NCI-H2227 (cell line): ENCODE data around the gene RNF123.
"Not testable (repeated sequence)": the region's sequence is repeated elsewhere in the genome, so short reads cannot be mapped to it uniquely, and the experiment has no call there.

Experiments used
- DNase-seq: peaks from one replicate; lab custom pipeline; 2025; ENCODE audit not compliant: unreplicated experiment; lab: John Stamatoyannopoulos, UW

RNF123 gene

GRCh38 chr3:49738067-49738713, 48.8 kb downstream of the RNF123 start:
- no peak for DNase-seq

GRCh38 chr3:49740427-49740826, 51.1 kb downstream of the RNF123 start:
- no peak for DNase-seq

DNA sequence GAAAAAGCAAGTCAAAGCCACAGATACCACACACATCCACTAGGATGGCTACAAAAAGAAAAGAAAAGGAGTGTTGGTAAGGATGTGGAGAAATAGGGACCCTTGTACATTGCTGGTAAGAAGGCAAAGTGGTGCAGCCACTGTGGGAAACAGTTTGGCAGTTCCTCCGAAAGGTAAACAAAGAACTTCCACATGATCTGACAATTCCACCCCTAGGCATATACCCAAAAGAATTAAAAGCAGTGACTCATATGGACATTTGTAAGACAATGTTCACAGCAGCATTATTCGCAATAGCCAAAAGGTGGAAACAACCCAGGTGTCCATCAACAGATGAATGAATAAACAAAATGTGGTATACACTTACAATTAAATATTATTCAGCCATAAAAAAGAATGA, 56.6 kb downstream of the RNF123 start:
- DNase-seq = no peak

DNA sequence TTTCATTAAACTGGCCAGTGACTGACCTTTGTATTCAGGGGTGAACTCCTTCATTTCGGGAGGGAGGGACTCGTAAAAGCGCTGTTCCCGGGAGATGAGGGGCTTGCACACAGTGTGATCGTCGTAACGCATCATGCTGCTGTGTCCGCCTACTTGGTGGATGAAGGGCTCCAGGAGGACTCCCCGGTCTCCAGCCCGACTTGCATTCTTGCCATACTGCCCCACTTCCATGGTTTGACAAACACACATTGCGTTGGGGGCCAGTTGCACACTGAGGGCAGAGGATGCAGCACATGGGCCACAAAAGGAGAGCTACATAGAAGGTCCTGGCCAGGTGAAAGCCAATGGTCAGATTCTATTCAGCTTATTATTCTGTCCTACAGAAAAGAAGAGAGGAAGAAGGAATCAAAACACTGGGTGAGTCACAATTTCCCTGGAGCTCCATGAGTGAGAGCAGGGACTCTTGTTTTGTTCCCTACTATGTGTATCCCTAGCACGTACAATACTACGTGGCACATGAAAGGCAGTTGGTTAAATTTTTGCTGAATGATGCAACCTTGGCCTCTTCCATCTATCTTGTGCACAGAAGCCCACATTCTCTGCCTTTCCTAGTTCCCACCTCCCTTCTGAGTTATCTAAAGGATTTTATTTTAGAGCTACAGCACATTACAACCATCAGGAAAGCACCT, 58.6 kb downstream of the RNF123 start:
- DNase-seq = no peak

- DNase-seq = not testable (repeated sequence)
Measured at GRCh38 chr3:49748874-49749273, 59.5 kb downstream of the RNF123 start.

DNA sequence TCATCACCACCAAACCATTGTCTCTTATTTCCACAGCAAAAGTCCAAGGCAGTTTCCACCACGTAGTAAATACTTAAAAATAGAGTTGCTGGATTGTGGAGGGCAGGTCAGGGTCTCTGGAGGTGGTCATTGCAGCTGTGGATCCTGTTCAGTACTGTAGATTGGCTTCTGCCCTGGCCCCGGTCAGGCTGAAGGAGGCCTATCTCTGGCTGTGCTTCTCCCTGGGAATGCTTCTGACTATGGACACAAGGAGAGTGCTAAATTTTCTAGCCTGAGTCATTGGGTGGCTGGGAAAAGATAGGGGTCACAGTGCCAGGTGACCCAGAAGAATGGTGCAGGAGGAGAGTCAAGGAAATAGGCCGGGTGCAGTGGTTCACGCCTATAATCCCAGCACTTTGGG, 60.7 kb downstream of the RNF123 start:
- DNase-seq = no peak

DNA sequence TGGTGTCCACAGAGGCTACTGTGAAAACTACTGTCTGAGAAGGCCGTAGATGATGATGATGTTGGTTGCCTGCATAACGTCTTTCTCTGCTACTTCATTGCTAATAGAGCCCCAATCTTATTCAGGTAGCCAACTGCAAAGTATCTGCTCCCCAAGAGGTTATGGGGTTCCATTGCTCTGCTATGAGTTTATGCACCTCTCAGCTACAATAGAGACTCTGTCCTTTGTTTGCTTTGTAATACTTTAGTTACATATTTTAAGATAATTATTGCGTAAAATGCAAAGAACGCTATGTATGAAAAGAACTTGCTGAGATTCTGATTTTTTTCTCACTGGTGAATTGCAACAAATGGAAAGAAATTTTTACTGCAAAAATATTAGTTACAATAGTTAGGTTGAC, 62.1 kb downstream of the RNF123 start:
- DNase-seq = no peak

GRCh38 chr3:49754536-49754935, 65.2 kb downstream of the RNF123 start:
- DNase-seq = no peak

DNA sequence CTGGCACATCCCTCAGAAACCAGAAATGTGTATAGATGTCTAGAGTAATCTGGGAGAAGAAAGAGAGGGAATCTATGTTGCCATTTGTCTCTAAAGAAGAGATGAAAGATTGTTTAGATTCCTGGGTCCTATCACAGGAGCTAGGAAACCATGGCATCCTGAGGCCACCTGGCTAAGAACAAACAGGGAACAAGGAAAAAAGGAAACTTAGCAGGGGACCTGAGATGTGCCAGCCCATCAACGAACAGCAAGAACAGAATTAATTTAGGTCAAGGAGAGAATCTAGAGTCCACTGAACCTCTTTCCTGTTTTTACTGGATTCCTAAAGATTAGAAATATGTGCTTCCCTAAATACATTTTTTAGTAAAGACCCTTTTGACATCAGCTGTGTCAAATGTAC, 66.7 kb downstream of the RNF123 start:
- DNase-seq = no peak

- no peak for DNase-seq
Measured at GRCh38 chr3:49757197-49757596, 67.8 kb downstream of the RNF123 start.

DNA sequence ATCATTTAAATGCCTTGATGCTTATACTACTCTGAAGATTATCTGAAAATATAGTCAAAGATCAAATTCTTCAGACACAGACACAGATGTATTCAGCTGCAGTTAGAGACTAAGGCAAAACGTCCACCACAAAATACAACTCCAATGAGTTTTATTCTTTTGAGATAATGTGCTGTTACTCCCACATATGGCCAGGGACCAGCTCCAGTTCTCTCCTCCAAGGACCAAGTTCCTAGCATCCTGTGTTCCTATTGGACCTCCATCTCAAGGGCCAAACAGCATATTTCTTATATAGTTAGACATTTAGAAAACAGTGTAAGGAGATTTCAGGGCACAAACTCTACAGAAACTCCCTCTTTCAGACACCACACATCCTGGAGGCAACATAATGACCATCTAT, 69.9 kb downstream of the RNF123 start:
- DNase-seq = no peak

DNA sequence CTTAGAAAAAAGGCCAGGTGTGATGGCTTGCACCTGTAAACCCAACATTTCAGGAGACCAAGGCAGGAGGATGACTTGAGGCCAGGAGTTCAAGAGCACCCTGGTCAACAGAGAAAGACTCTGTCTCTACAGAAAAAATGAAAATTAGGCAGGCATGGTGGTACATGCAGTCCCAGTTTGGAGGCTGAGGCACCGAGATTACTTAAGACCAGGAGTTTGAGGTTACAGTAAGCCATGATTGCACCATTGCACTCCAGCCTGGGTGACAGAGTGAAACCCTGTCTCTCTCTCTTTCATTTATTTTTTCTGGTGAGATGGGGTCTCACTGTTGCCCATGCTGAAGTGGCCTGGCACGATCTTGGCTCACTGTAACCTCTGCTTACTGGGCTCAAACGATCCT, 72.3 kb downstream of the RNF123 start:
- no peak for DNase-seq

DNA sequence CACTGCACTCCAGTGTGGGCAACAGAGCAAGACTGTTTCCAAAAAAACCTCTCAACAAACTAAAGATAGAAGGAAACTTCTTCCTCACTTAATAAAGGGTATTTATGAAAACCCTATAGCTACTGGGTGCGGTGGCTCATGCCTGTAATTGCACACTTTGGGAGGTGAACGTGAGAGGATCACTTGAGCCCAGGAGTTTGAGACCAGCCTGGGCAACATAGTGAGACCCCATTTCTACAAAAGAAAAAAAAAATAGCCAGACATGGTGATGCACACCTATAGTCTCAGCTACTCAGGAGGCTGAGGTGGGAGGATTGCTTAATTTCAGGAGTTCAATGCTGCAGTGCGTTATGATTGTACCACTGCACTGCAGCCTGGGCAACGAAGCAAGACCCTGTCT, 74.6 kb downstream of the RNF123 start:
- no peak for DNase-seq

DNA sequence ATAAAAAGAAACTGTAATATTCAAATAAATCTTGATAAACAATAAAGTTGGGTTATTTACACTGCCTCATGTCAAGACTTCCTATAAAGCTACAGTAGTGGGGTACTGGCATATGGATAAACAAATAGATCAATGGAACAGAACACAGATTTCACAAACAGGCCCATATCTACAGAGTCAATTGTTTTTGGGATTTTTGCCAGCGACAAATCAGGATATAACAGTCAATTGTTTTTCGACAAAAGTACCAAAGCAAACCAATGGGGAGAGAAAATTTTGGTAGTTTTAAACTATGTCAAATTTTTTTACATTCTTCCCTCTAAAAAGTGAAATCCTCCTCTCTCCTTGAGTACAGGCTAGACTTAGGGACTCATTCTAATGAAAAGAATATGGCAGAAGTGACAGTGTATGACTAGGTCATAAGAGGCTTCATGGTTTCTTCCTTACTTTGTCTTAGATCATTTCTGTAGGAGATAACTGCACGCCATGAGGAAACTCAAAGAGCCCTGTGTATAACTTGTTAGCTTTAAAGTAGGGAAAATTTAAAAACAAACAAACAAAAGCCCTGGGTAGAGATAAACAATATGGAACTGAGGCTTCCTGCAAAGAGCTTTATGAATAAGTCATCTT, 80.0 kb downstream of the RNF123 start:
- DNase-seq = no peak

- DNase-seq = no peak
Measured at GRCh38 chr3:49769926-49770325, 80.6 kb downstream of the RNF123 start.
